ENCODE results near the gene UBR4.

DNA sequence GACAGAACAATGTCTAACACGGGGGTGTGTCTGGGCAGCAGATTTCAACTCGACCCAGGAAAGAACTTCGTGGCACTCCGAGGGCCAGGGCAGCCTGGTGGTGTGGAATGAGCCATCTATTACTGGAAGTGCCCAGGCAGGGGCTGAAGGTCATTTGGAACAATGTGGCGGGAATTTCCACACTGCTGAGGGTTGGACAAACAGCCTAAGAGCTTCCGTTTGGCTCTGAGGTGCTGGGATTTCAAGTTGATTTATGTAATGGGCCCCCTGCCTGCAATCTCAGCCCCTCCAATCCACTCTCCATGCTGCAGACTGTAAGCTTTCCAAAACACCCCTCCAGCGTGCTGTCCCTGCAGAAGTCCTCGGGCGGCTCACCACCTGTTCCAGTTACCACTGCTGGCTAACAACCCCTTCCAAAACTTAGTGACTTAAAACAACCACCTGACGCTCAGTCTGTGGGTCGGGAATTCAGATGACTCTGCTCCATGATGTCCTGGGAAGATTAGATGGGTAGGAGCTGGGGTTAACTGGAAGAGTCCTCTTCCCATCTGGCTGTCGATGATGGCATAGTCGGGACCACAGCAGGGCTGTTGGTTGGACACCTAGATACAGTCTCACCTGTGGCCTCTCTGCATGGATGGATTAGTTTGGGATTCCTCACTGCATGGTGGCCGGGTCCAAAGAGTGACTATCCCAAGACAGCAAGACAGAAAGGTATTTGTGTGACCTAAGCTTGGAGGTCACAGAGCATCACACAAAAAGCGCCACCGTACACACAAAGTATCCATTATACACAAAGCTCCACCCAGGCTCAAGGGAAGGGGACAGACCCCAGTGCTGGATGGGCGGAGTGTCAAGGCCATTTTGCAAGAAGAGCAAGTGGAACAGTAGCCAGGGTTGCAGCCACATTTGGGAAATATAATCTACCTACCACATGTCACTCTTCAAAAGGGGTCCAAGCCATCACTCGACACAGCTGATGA is 163.9 kb downstream of the UBR4 start:
- TF ChIP-seq YY1 (IDR thresholded peaks at IDR 0.05; ENCODE audit: low read depth): no peak
- TF ChIP-seq CEBPB (IDR thresholded peaks at IDR 0.05): no peak
- no peak for TF ChIP-seq EP300 (IDR thresholded peaks at IDR 0.05; ENCODE audit: borderline replicate concordance)
- no peak for TF ChIP-seq TEAD4 (IDR thresholded peaks at IDR 0.05)
- TF ChIP-seq, protein P1, sequence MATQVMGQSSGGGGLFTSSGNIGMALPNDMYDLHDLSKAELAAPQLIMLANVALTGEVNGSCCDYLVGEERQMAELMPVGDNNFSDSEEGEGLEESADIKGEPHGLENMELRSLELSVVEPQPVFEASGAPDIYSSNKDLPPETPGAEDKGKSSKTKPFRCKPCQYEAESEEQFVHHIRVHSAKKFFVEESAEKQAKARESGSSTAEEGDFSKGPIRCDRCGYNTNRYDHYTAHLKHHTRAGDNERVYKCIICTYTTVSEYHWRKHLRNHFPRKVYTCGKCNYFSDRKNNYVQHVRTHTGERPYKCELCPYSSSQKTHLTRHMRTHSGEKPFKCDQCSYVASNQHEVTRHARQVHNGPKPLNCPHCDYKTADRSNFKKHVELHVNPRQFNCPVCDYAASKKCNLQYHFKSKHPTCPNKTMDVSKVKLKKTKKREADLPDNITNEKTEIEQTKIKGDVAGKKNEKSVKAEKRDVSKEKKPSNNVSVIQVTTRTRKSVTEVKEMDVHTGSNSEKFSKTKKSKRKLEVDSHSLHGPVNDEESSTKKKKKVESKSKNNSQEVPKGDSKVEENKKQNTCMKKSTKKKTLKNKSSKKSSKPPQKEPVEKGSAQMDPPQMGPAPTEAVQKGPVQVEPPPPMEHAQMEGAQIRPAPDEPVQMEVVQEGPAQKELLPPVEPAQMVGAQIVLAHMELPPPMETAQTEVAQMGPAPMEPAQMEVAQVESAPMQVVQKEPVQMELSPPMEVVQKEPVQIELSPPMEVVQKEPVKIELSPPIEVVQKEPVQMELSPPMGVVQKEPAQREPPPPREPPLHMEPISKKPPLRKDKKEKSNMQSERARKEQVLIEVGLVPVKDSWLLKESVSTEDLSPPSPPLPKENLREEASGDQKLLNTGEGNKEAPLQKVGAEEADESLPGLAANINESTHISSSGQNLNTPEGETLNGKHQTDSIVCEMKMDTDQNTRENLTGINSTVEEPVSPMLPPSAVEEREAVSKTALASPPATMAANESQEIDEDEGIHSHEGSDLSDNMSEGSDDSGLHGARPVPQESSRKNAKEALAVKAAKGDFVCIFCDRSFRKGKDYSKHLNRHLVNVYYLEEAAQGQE (IDR thresholded peaks at IDR 0.05; ENCODE audit: low read depth): no peak
- TF ChIP-seq CREB1 (IDR thresholded peaks at IDR 0.05; ENCODE audit: low read depth): no peak
- TF ChIP-seq FOXM1 (IDR thresholded peaks at IDR 0.05; ENCODE audit: borderline replicate concordance, low read depth): no peak
- TF ChIP-seq EGR1 (IDR thresholded peaks at IDR 0.05): no peak
- TF ChIP-seq, protein P2, sequence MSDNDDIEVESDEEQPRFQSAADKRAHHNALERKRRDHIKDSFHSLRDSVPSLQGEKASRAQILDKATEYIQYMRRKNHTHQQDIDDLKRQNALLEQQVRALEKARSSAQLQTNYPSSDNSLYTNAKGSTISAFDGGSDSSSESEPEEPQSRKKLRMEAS (IDR thresholded peaks at IDR 0.05): no peak
- no peak for TF ChIP-seq NFIC (IDR thresholded peaks at IDR 0.05)
- no peak for TF ChIP-seq RAD21 (IDR thresholded peaks at IDR 0.05; ENCODE audit: low read depth)
- TF ChIP-seq, protein P3, sequence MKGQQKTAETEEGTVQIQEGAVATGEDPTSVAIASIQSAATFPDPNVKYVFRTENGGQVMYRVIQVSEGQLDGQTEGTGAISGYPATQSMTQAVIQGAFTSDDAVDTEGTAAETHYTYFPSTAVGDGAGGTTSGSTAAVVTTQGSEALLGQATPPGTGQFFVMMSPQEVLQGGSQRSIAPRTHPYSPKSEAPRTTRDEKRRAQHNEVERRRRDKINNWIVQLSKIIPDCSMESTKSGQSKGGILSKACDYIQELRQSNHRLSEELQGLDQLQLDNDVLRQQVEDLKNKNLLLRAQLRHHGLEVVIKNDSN (IDR thresholded peaks at IDR 0.05): no peak
- TF ChIP-seq TAF1 (IDR thresholded peaks at IDR 0.05; ENCODE audit: low read depth): no peak
